GM10847 (cell line): ENCODE measurements around the gene CEP135.

Experiments
- POLR2A ChIP-seq: IDR thresholded peaks from 2 replicates; pipeline ENCODE4 v1.6.1; 2011; ENCODE audit not compliant: insufficient read length; ENCODE audit errors: extremely low read depth

CEP135 gene

GRCh38 chr4:55928846-55929245, 19.9 kb upstream of the CEP135 start:
- TF ChIP-seq POLR2A: no peak

- TF ChIP-seq POLR2A: no peak
These were observed 17.7 kb upstream of the CEP135 start for GRCh38 chr4:55931043-55931442.

GRCh38 chr4:55931833-55932232, 16.9 kb upstream of the CEP135 start:
- TF ChIP-seq POLR2A: no peak

GRCh38 chr4:55932511-55932910, 16.2 kb upstream of the CEP135 start:
- no peak for TF ChIP-seq POLR2A

- no peak for TF ChIP-seq POLR2A
These were observed 15.1 kb upstream of the CEP135 start for GRCh38 chr4:55933611-55934010.

- no peak for TF ChIP-seq POLR2A
These were observed 10.3 kb upstream of the CEP135 start for GRCh38 chr4:55938481-55938880.

- no peak for TF ChIP-seq POLR2A
These were observed 9.3 kb upstream of the CEP135 start for GRCh38 chr4:55939421-55939820.

GRCh38 chr4:55941881-55942396, 6.8 kb upstream of the CEP135 start:
- TF ChIP-seq POLR2A: no peak

- no peak for TF ChIP-seq POLR2A
These were observed 1.4 kb upstream of the CEP135 start for GRCh38 chr4:55947254-55947882.

- no peak for TF ChIP-seq POLR2A
These were observed 626 bp upstream of the CEP135 start for GRCh38 chr4:55947912-55948725.

- no peak for TF ChIP-seq POLR2A
These were observed 697 bp downstream of the CEP135 start for GRCh38 chr4:55949482-55949802.

- TF ChIP-seq POLR2A: no peak
These were observed 2.6 kb downstream of the CEP135 start for GRCh38 chr4:55951191-55951922.

- no peak for TF ChIP-seq POLR2A
These were observed 7.0 kb downstream of the CEP135 start for GRCh38 chr4:55955710-55956109.

GRCh38 chr4:55959655-55960054, 10.9 kb downstream of the CEP135 start:
- TF ChIP-seq POLR2A: no peak

- no peak for TF ChIP-seq POLR2A
These were observed 15.3 kb downstream of the CEP135 start for GRCh38 chr4:55964046-55964445.

GRCh38 chr4:55965585-55965984, 16.8 kb downstream of the CEP135 start:
- TF ChIP-seq POLR2A: no peak
